ENCODE data around the gene FAM98B.

GRCh38 chr15:38479756-38480155 lies 25.8 kb downstream of the FAM98B start:
- no peak for TF ChIP-seq CTCF (conservative IDR thresholded peaks at IDR 0.05; ENCODE audit: low read depth in 2 of 2)
- no peak for TF ChIP-seq POLR2AphosphoS5 (IDR thresholded peaks at IDR 0.05; ENCODE audit: low read depth)
- TF ChIP-seq STAT1 (IDR thresholded peaks at IDR 0.05; ENCODE audit: unreplicated experiment), result no peak

Measured in GM23338 (cell line).